Right atrium auricular region (tissue), 2 donors: ENCODE measurements around the gene RUNX2. TPM values are rescaled to one million over a fixed set of nuclear protein-coding genes. Genes with fewer than 3 reads are reported as not detected.
"Not testable (repeated sequence)": the region's sequence is repeated elsewhere in the genome, so short reads cannot be mapped to it uniquely, and the experiment has no call there.

Source experiments
- DNase-seq: peaks from one replicate; pipeline ENCODE4 v3.0.0-alpha.2; 2019; ENCODE audit warnings: low spot score
- H3K27ac ChIP-seq, 2 donors: fragments of 200-600 bp; sonication (generic); 1 replicate in 1 of 2; 2 replicates in 1 of 2; pipeline ENCODE4 v1.5.1; 2016 to 2019
- H3K27me3 ChIP-seq, 2 donors: fragments of 200-600 bp; sonication (generic); one replicate each; pipeline versions ENCODE4 v1.5.1 to v1.6.0; 2017 to 2019
- H3K36me3 ChIP-seq: fragments of 200-600 bp; sonication (generic); one replicate; pipeline ENCODE4 v1.5.1; 2016
- H3K4me1 ChIP-seq, 2 donors: fragments of 200-600 bp; sonication (generic); one replicate each; pipeline versions ENCODE4 v1.5.1 to v1.6.0; 2017 to 2019
- H3K4me3 ChIP-seq, 2 donors: fragments of 200-600 bp; sonication (generic); 1 replicate in 1 of 2; 2 replicates in 1 of 2; pipeline ENCODE4 v1.5.1; 2017 to 2019; ENCODE audit warnings: mild to moderate bottlenecking in 1 of 2, moderate library complexity in 1 of 2
- H3K9me3 ChIP-seq, 2 donors: fragments of 200-600 bp; sonication (generic); one replicate each; pipeline ENCODE4 v1.5.1; 2019
- CTCF ChIP-seq, 2 donors: fragments of 200-600 bp; sonication (generic); IDR thresholded peaks; one replicate each; pipeline ENCODE4 v1.5.1; 2019; ENCODE audit warnings: antibody characterized with exemption in 2 of 2
- total RNA-seq, 2 donors: library from RNA; depleted of rRNA; stranded (reverse); fragments of >200 nt; gene quantifications; one replicate each; pipeline ENCODE4 v1.1.0, GENCODE V29; 2016

RUNX2 gene
- total RNA-seq, 2 donors from 2014 or later, result 0.55 to 0.85 TPM

GRCh38 chr6:45557454-45557853, 229.3 kb downstream of the RUNX2 start:
- H3K27ac ChIP-seq, result no peak overlapping the region

GRCh38 chr6:45558858-45559257, 230.7 kb downstream of the RUNX2 start:
- no peak overlapping the region for H3K27ac ChIP-seq
- no peak for DNase-seq
- peaks cover 0 to 23% of the 10 kb centered on the region in 2 donors for H3K4me1 ChIP-seq
- H3K27me3 ChIP-seq, result no peaks in the 10 kb centered on the region
- no peak overlapping the region for H3K4me3 ChIP-seq
- H3K9me3 ChIP-seq, result no peaks in the 10 kb centered on the region
- TF ChIP-seq CTCF (IDR thresholded peaks at IDR 0.05), result no peak
- H3K36me3 ChIP-seq, result no peaks in the 10 kb centered on the region

More at GRCh38 chr6:45557454-45557853, 229.3 kb downstream of the RUNX2 start:
- H3K9me3 ChIP-seq, result no peaks in the 10 kb centered on the region
- no peaks in the 10 kb centered on the region for H3K27me3 ChIP-seq
- DNase-seq, result no peak
- no peaks in the 10 kb centered on the region for H3K36me3 ChIP-seq
- TF ChIP-seq CTCF (IDR thresholded peaks at IDR 0.05), result no peak
- H3K4me1 ChIP-seq, result peaks cover 0 to 12% of the 10 kb centered on the region in 2 donors
- no peak overlapping the region for H3K4me3 ChIP-seq

GRCh38 chr6:45560321-45560820, 232.2 kb downstream of the RUNX2 start:
- not testable (repeated sequence) for H3K27me3 ChIP-seq, H3K4me3 ChIP-seq, H3K36me3 ChIP-seq, DNase-seq, H3K27ac ChIP-seq, H3K9me3 ChIP-seq
- H3K4me1 ChIP-seq, result peaks cover 0 to 31% of the 10 kb centered on the region in 2 donors

GRCh38 chr6:45562171-45562570, 234.0 kb downstream of the RUNX2 start:
- Histone ChIP-seq H3K4me3 (no peak overlapping the region), H3K4me1 (peaks cover 0 to 18% of the 10 kb centered on the region in 2 donors), H3K36me3 (no peaks in the 10 kb centered on the region), H3K9me3 (no peaks in the 10 kb centered on the region), H3K27me3 (no peaks in the 10 kb centered on the region), H3K27ac (no peak overlapping the region)
- TF ChIP-seq CTCF (IDR thresholded peaks at IDR 0.05), result no peak
- no peak for DNase-seq

- TF ChIP-seq CTCF (IDR thresholded peaks at IDR 0.05), result no peak
- H3K27ac ChIP-seq, result peak overlapping the region in 1 of 2 donors; percentile 59
- peaks cover 0 to 18% of the 10 kb centered on the region in 2 donors for H3K4me1 ChIP-seq
- no peaks in the 10 kb centered on the region for H3K36me3 ChIP-seq
- H3K9me3 ChIP-seq, result no peaks in the 10 kb centered on the region
- no peak overlapping the region for H3K4me3 ChIP-seq
- DNase-seq, result no peak
- no peaks in the 10 kb centered on the region for H3K27me3 ChIP-seq
These were observed 234.9 kb downstream of the RUNX2 start for GRCh38 chr6:45563041-45563440.

GRCh38 chr6:45563844-45564243, 235.7 kb downstream of the RUNX2 start:
- Histone ChIP-seq H3K9me3 (no peaks in the 10 kb centered on the region), H3K4me3 (no peak overlapping the region), H3K27me3 (no peaks in the 10 kb centered on the region), H3K27ac (peak overlapping the region in 1 of 2 donors; percentile 59), H3K4me1 (peaks cover 0 to 18% of the 10 kb centered on the region in 2 donors), H3K36me3 (no peaks in the 10 kb centered on the region)
- no peak for TF ChIP-seq CTCF (IDR thresholded peaks at IDR 0.05)
- no peak for DNase-seq
